GM12878 (cell line): ENCODE data around the gene ZBTB49. TPM values are rescaled to one million over a fixed set of nuclear protein-coding genes. Genes with fewer than 3 reads are reported as not detected.
A peak's percentile ranks its signal among the peaks of the same experiment; 100 is the strongest.

Experiments
- ATAC-seq: fragments of 200-7000 bp; cut with Tn5 transposase; 3 replicates; pipeline ENCODE4 v1.9.1; 2020; ENCODE audit warnings: mild to moderate bottlenecking, moderate library complexity
- BruUV-seq: library from RNA; stranded (reverse); fragments of 400-500 nt; replicated peaks from 2 replicates; lab custom pipeline; 2021; lab: Mats Ljungman, UMichigan
- CTCF ChIA-PET: fragments of 300-600 bp; sonication (Branson Sonifier 250); formaldehyde crosslinking; extraction: SDS; loops from one replicate; lab custom pipeline; 2021; ENCODE audit warnings: inconsistent platforms; lab: Yijun Ruan, JAX
- POLR2A ChIA-PET: fragments of 350-600 bp; formaldehyde crosslinking; extraction: SDS; loops from one replicate; lab custom pipeline; 2021; ENCODE audit warnings: inconsistent platforms; lab: Charles Lee
- RAD21 ChIA-PET: fragments of 300-600 bp; sonication (Branson Sonifier 250); formaldehyde crosslinking; loops from one replicate; lab custom pipeline; 2023; ENCODE audit warnings: antibody characterized with exemption; ENCODE audit not compliant: unreplicated experiment; lab: Charles Lee
- SMC1A ChIA-PET: fragments of 300-600 bp; sonication (Branson Sonifier 250); formaldehyde crosslinking; loops from one replicate; lab custom pipeline; 2023; ENCODE audit not compliant: unreplicated experiment, uncharacterized antibody; lab: Charles Lee
- DNase-seq: peaks from one replicate; pipeline ENCODE4 v3.0.0-alpha.2; 2011; ENCODE audit warnings: low read depth, low spot score
- FAIRE-seq: peaks from 3 replicates; lab custom pipeline; 2011; peaks lifted over from hg19 to GRCh38; lab: Jason Lieb, UNC
- H2AFZ ChIP-seq: 2 replicates; pipeline ENCODE4 v1.6.0; 2011; ENCODE audit warnings: low read depth, low read length, control low read depth; ENCODE audit not compliant: control insufficient read depth
- H3K27ac ChIP-seq: 2 replicates; pipeline ENCODE4 v1.5.1; 2011; ENCODE audit warnings: control low read depth; ENCODE audit not compliant: control insufficient read depth, insufficient read depth
- H3K27me3 ChIP-seq, 2 experiments: replicated peaks in 1 of 2; 2 replicates each; pipeline versions ENCODE4 v1.6.0 to v1.6.1; 2011; ENCODE audit warnings: low read length in 1 of 2; ENCODE audit not compliant: control insufficient read depth in 2 of 2, insufficient read depth in 2 of 2
- H3K36me3 ChIP-seq, 2 experiments: 2 replicates each; pipeline ENCODE4 v1.5.1; 2011; ENCODE audit warnings: low read length in 1 of 2; ENCODE audit not compliant: control insufficient read depth in 2 of 2, insufficient read depth in 2 of 2
- H3K4me1 ChIP-seq: 2 replicates; pipeline ENCODE4 v1.6.1; 2011; ENCODE audit warnings: mild to moderate bottlenecking, low read length, moderate library complexity, mixed read lengths; ENCODE audit not compliant: control insufficient read depth, insufficient read depth
- H3K4me2 ChIP-seq: 2 replicates; pipeline ENCODE4 v1.6.0; 2011; ENCODE audit warnings: control low read depth; ENCODE audit not compliant: control insufficient read depth, insufficient read depth
- H3K4me3 ChIP-seq: fragments of 200-600 bp; sonication (generic); 2 replicates; pipeline ENCODE4 v1.5.1; 2016
- H3K79me2 ChIP-seq: 2 replicates; pipeline ENCODE4 v1.6.0; 2011; ENCODE audit warnings: low read length; ENCODE audit not compliant: control insufficient read depth, insufficient read depth
- H3K9ac ChIP-seq: 2 replicates; pipeline ENCODE4 v1.8.0; 2011; ENCODE audit warnings: low read length, control low read depth, mixed read lengths; ENCODE audit not compliant: control insufficient read depth, insufficient read depth
- H3K9me3 ChIP-seq: replicated peaks from 3 replicates; pipeline ENCODE4 v1.5.1; 2011; ENCODE audit warnings: mild to moderate bottlenecking, low read length; ENCODE audit not compliant: control insufficient read depth, insufficient read depth
- H4K20me1 ChIP-seq: 2 replicates; pipeline ENCODE4 v1.6.0; 2011; ENCODE audit not compliant: control insufficient read depth, insufficient read depth
- BACH1 ChIP-seq: fragments of 450-650 bp; IDR thresholded peaks from 2 replicates; pipeline ENCODE4 v1.6.1; 2017; ENCODE audit warnings: mild to moderate bottlenecking, borderline replicate concordance
- BCL3 ChIP-seq: IDR thresholded peaks from 2 replicates; pipeline ENCODE4 v1.6.1; 2011; ENCODE audit warnings: borderline replicate concordance, low read depth, mild to moderate bottlenecking, moderate library complexity, low read length; ENCODE audit not compliant: insufficient read depth, poor library complexity, severe bottlenecking
- MYC ChIP-seq: IDR thresholded peaks from 2 replicates; pipeline ENCODE4 v1.6.1; 2011; ENCODE audit warnings: mild to moderate bottlenecking, low read length, moderate library complexity, inconsistent platforms; ENCODE audit not compliant: insufficient read depth, insufficient replicate concordance, insufficient read length, severe bottlenecking
- NR2C2 ChIP-seq: IDR thresholded peaks from 2 replicates; pipeline ENCODE4 v1.6.1; 2011; ENCODE audit warnings: borderline replicate concordance, low read depth; ENCODE audit not compliant: control insufficient read depth, insufficient read length
- RBBP5 ChIP-seq: fragments of 200-600 bp; sonication (generic); conservative IDR thresholded peaks from 2 replicates; pipeline ENCODE4 v1.6.1; 2016
- RUNX3 ChIP-seq: IDR thresholded peaks from 2 replicates; pipeline ENCODE4 v1.6.1; 2012; ENCODE audit warnings: low read length, inconsistent platforms
- SIX5 ChIP-seq: IDR thresholded peaks from 2 replicates; pipeline ENCODE4 v1.6.1; 2011; ENCODE audit warnings: mild to moderate bottlenecking, low read depth, low read length, moderate library complexity; ENCODE audit not compliant: severe bottlenecking
- SMAD1 ChIP-seq: fragments of 450-650 bp; IDR thresholded peaks from 2 replicates; pipeline ENCODE4 v1.6.1; 2018; ENCODE audit warnings: mild to moderate bottlenecking, low read depth; ENCODE audit not compliant: partially characterized antibody
- SMAD5 ChIP-seq: IDR thresholded peaks from 2 replicates; pipeline ENCODE4 v1.6.1; 2016; ENCODE audit warnings: antibody characterized with exemption, low read depth
- SUPT20H ChIP-seq: IDR thresholded peaks from 2 replicates; pipeline ENCODE4 v1.6.1; 2011; ENCODE audit warnings: low read depth, mild to moderate bottlenecking, low read length, moderate library complexity, borderline replicate concordance; ENCODE audit not compliant: control insufficient read depth
- TARDBP ChIP-seq: IDR thresholded peaks from 2 replicates; pipeline ENCODE4 v1.6.1; 2016; ENCODE audit warnings: borderline replicate concordance
- USF2 ChIP-seq: IDR thresholded peaks from 2 replicates; pipeline ENCODE4 v1.6.1; 2011; ENCODE audit warnings: low read depth, low read length, improper control_type of control experiment, borderline replicate concordance
- ZBTB40 ChIP-seq: fragments of 450-650 bp; IDR thresholded peaks from 2 replicates; pipeline ENCODE4 v1.6.1; 2016; ENCODE audit warnings: mild to moderate bottlenecking, moderate library complexity, borderline replicate concordance
- WGBS: methylation state at CpG from one replicate; pipeline ENCODE4 v1.1.6; 2016; ENCODE audit warnings: low lambda C conversion rate; ENCODE audit not compliant: insufficient replicate concordance, insufficient coverage; ENCODE audit errors: missing lambda C conversion rate; 5-methylcytosine and 5-hydroxymethylcytosine counted together
- in situ Hi-C: fragments of 300-500 bp; cut with MboI; formaldehyde crosslinking; loops from 9 replicates; pipeline ENCODE4 v1.14.3; 2018; ENCODE audit warnings: mixed read lengths
- intact Hi-C: fragments of 100-400 bp; cut with micrococcal nuclease; formaldehyde crosslinking; loops from one replicate; pipeline ENCODE4 v1.14.2; 2022; ENCODE audit not compliant: unreplicated experiment
- polyA plus RNA-seq, 11 experiments: library from polyadenylated mRNA; depleted of rRNA in 4 of 11; unstranded in 6 of 11; stranded (reverse) in 5 of 11; fragments of >200 nt; fragmentation: Nextera tagmentation in 4 of 11; fragmentation: Illumina TruSeq in 1 of 11; extraction: Ambion mirVana in 4 of 11; extraction: Trizol in 1 of 11; gene quantifications; 1 replicate in 1 of 11; 2 replicates in 10 of 11; pipeline versions ENCODE4 v1.2.1 to v1.2.3, GENCODE V29; 2011 to 2016; ENCODE audit warnings: inconsistent platforms in 2 of 11, missing spikeins in 2 of 11, low read depth in 1 of 11
- total RNA-seq, 4 experiments: library from RNA; depleted of rRNA in 3 of 4; stranded (reverse); fragments of >200 nt in 3 of 4; fragmentation: Illumina TruSeq in 1 of 4; extraction: Trizol in 1 of 4; gene quantifications; 2 replicates each; pipeline versions ENCODE4 v1.2.1 to v1.2.3, GENCODE V29; 2013 to 2021

ZBTB49 gene
- total and polyA plus RNA-seq, 10 of the 15 experiments (the other 5 are each of a cell fraction or from before 2014, with no cell fraction given): 0.37 to 4.8 (median 4.1) TPM

- TF ChIP-seq BCL3: no peak
These were observed 996 bp upstream of the ZBTB49 start (continued) for GRCh38 chr4:4289055-4289454.

- 0% methylated on average over 10 of the region's 10 CpGs for WGBS
- TF ChIP-seq BCL3 (no peak), TARDBP (no peak), RUNX3 (no peak), SMAD1 (no peak), SMAD5 (no peak), ZBTB40 (no peak), USF2 (no peak), NR2C2 (no peak), SUPT20H (no peak), BACH1 (no peak), MYC (no peak), RBBP5 (no peak), SIX5 (no peak)
These were observed 482 bp upstream of the ZBTB49 start for GRCh38 chr4:4289597-4289940.

More at GRCh38 chr4:4289597-4289940, 482 bp upstream of the ZBTB49 start:
- peak overlapping the region; percentile 91 for H2AFZ ChIP-seq
- peaks cover 6% of the 10 kb centered on the region for H3K4me1 ChIP-seq
- no peak for DNase-seq
- H4K20me1 ChIP-seq: no peaks in the 10 kb centered on the region
- TSS peak; percentile 66 for BruUV-seq
- ChIA-PET CTCF (no interaction called here), RAD21 (no interaction called here), SMC1A (no interaction called here), POLR2A (no interaction called here)
- H3K79me2 ChIP-seq: peaks cover 45% of the 10 kb centered on the region
- FAIRE-seq: no peak
- intact Hi-C loops (no loop called here), in situ Hi-C loops (no loop called here)
- H3K27ac ChIP-seq: peak overlapping the region; percentile 71
- ATAC-seq: peak; percentile 39
- no peaks in the 10 kb centered on the region for H3K27me3 ChIP-seq
- H3K9me3 ChIP-seq: no peaks in the 10 kb centered on the region
- H3K4me3 ChIP-seq: peak overlapping the region; percentile 78
- peak overlapping the region; percentile 77 for H3K4me2 ChIP-seq
- peak overlapping the region; percentile 86 for H3K9ac ChIP-seq
- peaks cover 0 to 6% of the 10 kb centered on the region in 2 experiments; a peak in 1 of 4 replicates for H3K36me3 ChIP-seq
